Stimulated activated CD4-positive, alpha-beta T cell treated with anti-CD3 and anti-CD28 coated beads, Interleukin-1b, Interleukin-23, amount 100 ng/mL, for 1 hour (primary cell): ENCODE measurements around the gene ZNF423.

Source experiments
- DNase-seq, 2 donors: peaks; one replicate each; pipeline ENCODE4 v3.0.0-alpha.2; 2020; ENCODE audit warnings: low read depth in 2 of 2

The ZNF423 gene

GRCh38 chr16:49826515-49826914 is 29.4 kb downstream of the ZNF423 start:
- DNase-seq, result no peak

- no peak for DNase-seq
Measured at GRCh38 chr16:49825041-49825440, 30.9 kb downstream of the ZNF423 start.

GRCh38 chr16:49824593-49824992 is 31.3 kb downstream of the ZNF423 start:
- DNase-seq, result no peak

- no peak for DNase-seq
Measured at GRCh38 chr16:49822649-49823370, 33.1 kb downstream of the ZNF423 start.

GRCh38 chr16:49821614-49822282 is 34.2 kb downstream of the ZNF423 start:
- DNase-seq, result no peak

GRCh38 chr16:49821156-49821555 is 34.8 kb downstream of the ZNF423 start:
- DNase-seq, result no peak

GRCh38 chr16:49817754-49818507 is 38.0 kb downstream of the ZNF423 start:
- no peak for DNase-seq

GRCh38 chr16:49816875-49817274 is 39.0 kb downstream of the ZNF423 start:
- DNase-seq, result no peak

- DNase-seq, result no peak
Measured at GRCh38 chr16:49811644-49812334, 44.1 kb downstream of the ZNF423 start.

GRCh38 chr16:49810831-49811230 is 45.1 kb downstream of the ZNF423 start:
- no peak for DNase-seq

GRCh38 chr16:49809561-49809960 is 46.4 kb downstream of the ZNF423 start:
- DNase-seq, result no peak

GRCh38 chr16:49809062-49809461 is 46.9 kb downstream of the ZNF423 start:
- DNase-seq, result no peak

- no peak for DNase-seq
Measured at GRCh38 chr16:49806446-49806845, 49.5 kb downstream of the ZNF423 start.

GRCh38 chr16:49801290-49801689 is 54.6 kb downstream of the ZNF423 start:
- no peak for DNase-seq

- no peak for DNase-seq
Measured at GRCh38 chr16:49800876-49801275, 55.0 kb downstream of the ZNF423 start.

- DNase-seq, result no peak
Measured at GRCh38 chr16:49800441-49800840, 55.5 kb downstream of the ZNF423 start.

GRCh38 chr16:49799172-49799571 is 56.7 kb downstream of the ZNF423 start:
- DNase-seq, result no peak

GRCh38 chr16:49795513-49795912 is 60.4 kb downstream of the ZNF423 start:
- no peak for DNase-seq

GRCh38 chr16:49793244-49793643 is 62.7 kb downstream of the ZNF423 start:
- no peak for DNase-seq

GRCh38 chr16:49789616-49790015 is 66.3 kb downstream of the ZNF423 start:
- no peak for DNase-seq

- no peak for DNase-seq
Measured at GRCh38 chr16:49788986-49789385, 66.9 kb downstream of the ZNF423 start.

GRCh38 chr16:49788572-49788971 is 67.3 kb downstream of the ZNF423 start:
- no peak for DNase-seq
